VCaP (cell line): Measurements from ENCODE around the gene RASA3.
"Not testable (repeated sequence)": the region's sequence is repeated elsewhere in the genome, so short reads cannot be mapped to it uniquely, and the experiment has no call there.

Source experiments
- H3K27ac ChIP-seq: fragments of 450-650 bp; 2 replicates; pipeline ENCODE4 v1.5.1; 2017
- CTCF ChIP-seq: fragments of 450-650 bp; conservative IDR thresholded peaks from 2 replicates; pipeline ENCODE4 v1.5.1; 2017; ENCODE audit warnings: mild to moderate bottlenecking, moderate library complexity

The RASA3 gene

DNA sequence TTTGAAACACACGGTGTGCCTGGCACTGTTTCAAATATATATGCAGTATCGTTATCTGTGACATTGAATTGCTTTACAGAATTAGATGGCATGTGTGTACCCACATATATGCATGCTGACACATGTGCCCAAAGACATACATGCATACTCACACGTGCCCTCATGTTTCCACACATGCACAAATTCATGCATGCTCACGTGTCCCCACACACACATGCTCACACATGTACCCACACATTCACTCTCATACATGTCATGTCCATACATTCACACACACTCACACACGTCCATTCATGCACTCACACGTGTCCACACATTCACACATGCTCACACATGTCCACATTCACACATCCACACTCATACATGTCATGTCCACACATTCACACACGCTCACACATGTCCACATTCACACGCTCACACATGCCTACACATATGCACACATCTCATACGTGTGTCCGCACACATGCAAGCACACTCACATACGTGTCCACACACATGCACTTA is 140.7 kb downstream of the RASA3 start:
- no peak for TF ChIP-seq CTCF
- H3K27ac ChIP-seq = no peak overlapping the region

GRCh38 chr13:113991191-113991669 is 141.2 kb downstream of the RASA3 start:
- no peak for TF ChIP-seq CTCF
- H3K27ac ChIP-seq = no peak overlapping the region

- H3K27ac ChIP-seq = no peak overlapping the region
- TF ChIP-seq CTCF = no peak
Measured at GRCh38 chr13:113990321-113990837, 142.0 kb downstream of the RASA3 start.

GRCh38 chr13:113989585-113990300 is 142.7 kb downstream of the RASA3 start:
- H3K27ac ChIP-seq = no peak overlapping the region
- TF ChIP-seq CTCF = no peak

DNA sequence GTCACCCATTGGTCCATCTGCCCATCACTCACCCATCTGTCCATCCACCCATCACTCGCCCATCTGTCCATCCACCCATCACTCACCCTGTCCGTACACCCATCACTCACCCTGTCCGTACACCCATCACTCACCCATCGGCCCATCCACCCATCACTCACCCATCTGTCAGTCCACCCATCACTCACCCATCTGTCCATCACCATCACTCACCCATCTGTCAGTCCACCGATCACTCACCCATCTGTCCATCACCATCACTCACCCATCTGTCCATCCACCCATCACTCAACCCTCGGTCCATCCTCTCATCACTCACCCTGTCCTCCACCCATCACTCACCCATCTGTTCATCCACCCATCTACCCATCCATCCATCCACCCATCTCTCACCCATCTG is 143.6 kb downstream of the RASA3 start:
- H3K27ac ChIP-seq = not testable (repeated sequence)

DNA sequence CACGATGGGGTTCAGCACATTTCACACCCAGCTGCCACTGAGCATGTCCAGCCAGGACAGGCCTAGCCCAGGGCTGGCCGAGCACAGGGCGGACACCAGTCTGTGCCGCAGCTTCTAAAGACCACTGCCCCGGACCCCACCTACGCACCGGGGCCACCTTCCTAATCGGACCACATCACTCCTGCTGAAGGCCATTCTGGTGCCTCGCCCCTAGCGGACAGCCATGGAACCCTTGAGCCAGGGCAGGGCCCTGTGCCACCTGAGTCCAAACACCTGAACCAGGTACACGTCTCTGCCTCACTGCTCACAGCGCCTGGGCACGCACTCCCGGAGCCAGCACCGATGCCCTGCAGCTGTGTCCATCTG is 150.1 kb downstream of the RASA3 start:
- TF ChIP-seq CTCF = no peak
- no peak overlapping the region for H3K27ac ChIP-seq

- TF ChIP-seq CTCF = no peak
- H3K27ac ChIP-seq = no peak overlapping the region
Measured at GRCh38 chr13:113981611-113982295, 150.7 kb downstream of the RASA3 start.
